PC-9 (cell line): Measurements from ENCODE around the gene ARHGEF1.

Experiments used
- EZH2 ChIP-seq: fragments of 200-600 bp; sonication (generic); IDR thresholded peaks from 2 replicates; pipeline ENCODE4 v1.8.0; 2017; ENCODE audit warnings: antibody characterized with exemption, low read depth
- TF ChIP-seq, protein P1 (sequence below): fragments of 200-600 bp; sonication (generic); conservative IDR thresholded peaks from 2 replicates; pipeline ENCODE4 v1.6.1; 2017; ENCODE audit warnings: mixed run types, antibody characterized with exemption, mild to moderate bottlenecking, moderate library complexity

GRCh38 chr19:41918095-41918494 is 35.1 kb downstream of the ARHGEF1 start:
- TF ChIP-seq, protein P1, sequence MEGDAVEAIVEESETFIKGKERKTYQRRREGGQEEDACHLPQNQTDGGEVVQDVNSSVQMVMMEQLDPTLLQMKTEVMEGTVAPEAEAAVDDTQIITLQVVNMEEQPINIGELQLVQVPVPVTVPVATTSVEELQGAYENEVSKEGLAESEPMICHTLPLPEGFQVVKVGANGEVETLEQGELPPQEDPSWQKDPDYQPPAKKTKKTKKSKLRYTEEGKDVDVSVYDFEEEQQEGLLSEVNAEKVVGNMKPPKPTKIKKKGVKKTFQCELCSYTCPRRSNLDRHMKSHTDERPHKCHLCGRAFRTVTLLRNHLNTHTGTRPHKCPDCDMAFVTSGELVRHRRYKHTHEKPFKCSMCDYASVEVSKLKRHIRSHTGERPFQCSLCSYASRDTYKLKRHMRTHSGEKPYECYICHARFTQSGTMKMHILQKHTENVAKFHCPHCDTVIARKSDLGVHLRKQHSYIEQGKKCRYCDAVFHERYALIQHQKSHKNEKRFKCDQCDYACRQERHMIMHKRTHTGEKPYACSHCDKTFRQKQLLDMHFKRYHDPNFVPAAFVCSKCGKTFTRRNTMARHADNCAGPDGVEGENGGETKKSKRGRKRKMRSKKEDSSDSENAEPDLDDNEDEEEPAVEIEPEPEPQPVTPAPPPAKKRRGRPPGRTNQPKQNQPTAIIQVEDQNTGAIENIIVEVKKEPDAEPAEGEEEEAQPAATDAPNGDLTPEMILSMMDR, result no peak
- TF ChIP-seq EZH2, result no peak
